ENCODE measurements around the gene CCNY.

The CCNY gene

GRCh38 chr10:35442028-35442427, 105.7 kb downstream of the CCNY start:
- DNase-seq (ENCODE audit: insufficient read length) (no peak), FAIRE-seq (no peak)
- TF ChIP-seq POLR2A (IDR thresholded peaks at IDR 0.05; ENCODE audit: low read depth, low read length) (no peak), TAF1 (IDR thresholded peaks at IDR 0.05; ENCODE audit: borderline replicate concordance, low read depth, low read length) (no peak), POLR2AphosphoS5 (IDR thresholded peaks at IDR 0.05; ENCODE audit: low read depth, low read length) (no peak)

GRCh38 chr10:35442592-35442991, 106.3 kb downstream of the CCNY start:
- no peak for FAIRE-seq
- no peak for TF ChIP-seq POLR2AphosphoS5 (IDR thresholded peaks at IDR 0.05; ENCODE audit: low read depth, low read length)
- no peak for TF ChIP-seq POLR2A (IDR thresholded peaks at IDR 0.05; ENCODE audit: low read depth, low read length)
- no peak for DNase-seq (ENCODE audit: insufficient read length)

- no peak for TF ChIP-seq POLR2A (IDR thresholded peaks at IDR 0.05; ENCODE audit: low read depth, low read length)
- FAIRE-seq (no peak), DNase-seq (ENCODE audit: insufficient read length) (no peak)
Measured at GRCh38 chr10:35443858-35444257, 107.5 kb downstream of the CCNY start.

GRCh38 chr10:35445150-35445884, 109.0 kb downstream of the CCNY start:
- DNase-seq (ENCODE audit: insufficient read length), result no peak
- FAIRE-seq, result no peak
- no peak for TF ChIP-seq POLR2A (IDR thresholded peaks at IDR 0.05; ENCODE audit: low read depth, low read length)
- no peak for TF ChIP-seq POLR2AphosphoS5 (IDR thresholded peaks at IDR 0.05; ENCODE audit: low read depth, low read length)
- no peak for TF ChIP-seq TAF1 (IDR thresholded peaks at IDR 0.05; ENCODE audit: borderline replicate concordance, low read depth, low read length)

DNA sequence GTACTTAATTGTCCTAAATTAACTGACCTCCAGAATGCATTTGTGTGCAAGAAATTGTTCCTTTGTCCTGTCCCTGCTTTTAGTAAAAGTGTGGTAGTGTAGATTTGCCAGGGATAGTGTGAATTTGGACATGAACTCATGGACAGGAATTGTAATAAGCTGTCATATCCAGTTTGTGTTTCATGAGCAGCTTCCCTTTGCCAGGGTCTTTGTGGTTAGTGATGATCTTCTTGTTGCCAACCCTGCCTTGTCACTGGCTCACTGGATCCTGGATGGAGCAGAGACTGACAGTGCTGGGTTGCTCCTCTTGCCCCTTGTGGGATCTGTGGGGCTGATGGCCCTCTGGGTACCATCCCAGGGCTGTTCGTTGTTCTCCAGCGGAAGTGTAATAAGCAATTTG, 110.1 kb downstream of the CCNY start:
- no peak for TF ChIP-seq POLR2AphosphoS5 (IDR thresholded peaks at IDR 0.05; ENCODE audit: low read depth, low read length)
- TF ChIP-seq POLR2A (IDR thresholded peaks at IDR 0.05; ENCODE audit: low read depth, low read length), result no peak
- TF ChIP-seq TAF1 (IDR thresholded peaks at IDR 0.05; ENCODE audit: borderline replicate concordance, low read depth, low read length), result no peak
- no peak for DNase-seq (ENCODE audit: insufficient read length)
- FAIRE-seq, result no peak

DNA sequence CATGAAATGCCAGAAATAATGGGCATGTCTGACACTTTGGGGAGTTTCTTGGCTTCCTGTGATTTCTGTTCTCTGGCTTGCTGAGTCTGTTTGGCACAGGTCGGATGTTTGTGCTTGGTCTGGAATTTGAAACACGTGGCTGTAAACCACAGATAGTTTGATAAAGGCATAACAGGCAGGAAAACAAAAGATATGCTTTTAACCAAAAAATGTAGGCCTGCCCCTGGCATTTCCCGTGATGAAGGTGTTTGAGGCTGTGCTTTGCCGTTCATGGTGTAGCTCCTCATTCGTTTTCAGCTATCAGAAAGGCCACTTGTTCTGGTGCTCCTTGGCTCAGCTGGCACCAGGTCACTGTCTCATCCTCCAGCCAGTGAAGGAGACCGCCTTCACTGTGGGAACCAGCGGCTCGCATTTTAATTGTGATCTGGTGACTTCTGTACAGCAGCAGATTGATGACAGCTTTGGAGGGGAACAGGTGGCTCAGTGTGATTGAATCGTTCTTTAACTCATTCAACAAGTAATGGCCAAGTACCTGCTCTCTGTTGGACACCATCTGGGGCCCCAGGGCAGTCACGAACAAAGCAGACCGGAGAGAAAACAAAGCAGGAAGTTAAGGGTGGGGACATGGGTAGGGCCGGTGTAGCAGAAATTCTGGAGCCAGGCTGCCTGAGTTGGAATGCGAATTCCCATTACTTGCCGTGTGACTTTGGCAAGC, 111.5 kb downstream of the CCNY start:
- DNase-seq (ENCODE audit: insufficient read length), result no peak

DNA sequence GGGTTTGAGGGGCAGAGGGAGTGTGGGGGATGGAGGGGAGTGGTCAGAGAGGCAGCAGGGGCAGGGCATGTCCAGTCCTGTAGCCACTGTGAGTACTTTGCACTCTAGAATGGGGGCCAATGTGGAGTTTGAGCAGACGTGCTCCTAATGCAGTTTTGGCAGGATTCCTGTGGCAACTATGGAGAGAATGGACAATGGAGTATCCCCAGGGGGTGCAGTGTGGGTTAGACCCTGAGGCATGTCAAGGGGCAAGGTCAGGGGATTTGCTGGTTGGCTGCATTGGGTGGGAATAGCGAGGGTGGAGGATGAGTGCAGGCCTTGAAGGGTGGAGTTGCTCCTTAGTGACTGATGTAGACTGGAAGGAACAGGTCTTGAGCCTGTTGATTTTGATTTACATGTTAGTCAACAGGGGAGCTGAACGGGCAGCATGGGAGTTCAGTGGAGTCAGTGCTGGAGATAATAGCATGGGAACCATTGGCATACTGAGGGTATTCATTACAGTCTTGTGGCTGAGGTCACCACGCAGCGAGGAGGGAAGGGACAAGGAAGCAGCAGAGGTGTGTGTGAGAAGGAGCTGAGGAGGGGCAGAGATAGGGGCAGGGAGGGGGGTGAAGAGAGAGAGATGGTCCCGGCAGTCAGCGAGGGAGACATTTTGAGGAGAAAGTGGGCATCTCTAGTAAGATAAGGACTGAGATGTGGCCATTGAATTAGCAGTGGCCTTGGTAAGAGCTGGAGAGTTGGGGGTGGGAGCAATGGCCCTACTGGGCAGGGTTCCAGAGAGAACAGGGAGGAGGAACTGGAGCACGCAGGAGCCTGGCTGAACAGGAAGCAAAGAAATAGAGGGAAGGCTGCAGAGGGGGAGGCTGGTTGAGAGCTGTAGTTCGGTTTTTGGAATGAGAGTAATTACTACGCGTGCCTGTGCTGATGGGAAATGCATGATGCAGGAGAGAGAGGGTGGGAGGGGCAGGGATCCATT, 112.7 kb downstream of the CCNY start:
- DNase-seq (ENCODE audit: insufficient read length) (no peak), FAIRE-seq (no peak)

More for the DNA sequence above, 111.5 kb downstream of the CCNY start:
- FAIRE-seq, result no peak
- TF ChIP-seq TAF1 (IDR thresholded peaks at IDR 0.05; ENCODE audit: borderline replicate concordance, low read depth, low read length), result no peak
- no peak for TF ChIP-seq POLR2A (IDR thresholded peaks at IDR 0.05; ENCODE audit: low read depth, low read length)
- TF ChIP-seq POLR2AphosphoS5 (IDR thresholded peaks at IDR 0.05; ENCODE audit: low read depth, low read length), result no peak

GRCh38 chr10:35449944-35450343, 113.6 kb downstream of the CCNY start:
- FAIRE-seq (no peak), DNase-seq (ENCODE audit: insufficient read length) (no peak)
- TF ChIP-seq POLR2AphosphoS5 (IDR thresholded peaks at IDR 0.05; ENCODE audit: low read depth, low read length) (no peak), TAF1 (IDR thresholded peaks at IDR 0.05; ENCODE audit: borderline replicate concordance, low read depth, low read length) (no peak), POLR2A (IDR thresholded peaks at IDR 0.05; ENCODE audit: low read depth, low read length) (no peak)

More for the DNA sequence above, 112.7 kb downstream of the CCNY start:
- TF ChIP-seq POLR2A (IDR thresholded peaks at IDR 0.05; ENCODE audit: low read depth, low read length), result no peak
- TF ChIP-seq TAF1 (IDR thresholded peaks at IDR 0.05; ENCODE audit: borderline replicate concordance, low read depth, low read length), result no peak
- TF ChIP-seq POLR2AphosphoS5 (IDR thresholded peaks at IDR 0.05; ENCODE audit: low read depth, low read length), result no peak

DNA sequence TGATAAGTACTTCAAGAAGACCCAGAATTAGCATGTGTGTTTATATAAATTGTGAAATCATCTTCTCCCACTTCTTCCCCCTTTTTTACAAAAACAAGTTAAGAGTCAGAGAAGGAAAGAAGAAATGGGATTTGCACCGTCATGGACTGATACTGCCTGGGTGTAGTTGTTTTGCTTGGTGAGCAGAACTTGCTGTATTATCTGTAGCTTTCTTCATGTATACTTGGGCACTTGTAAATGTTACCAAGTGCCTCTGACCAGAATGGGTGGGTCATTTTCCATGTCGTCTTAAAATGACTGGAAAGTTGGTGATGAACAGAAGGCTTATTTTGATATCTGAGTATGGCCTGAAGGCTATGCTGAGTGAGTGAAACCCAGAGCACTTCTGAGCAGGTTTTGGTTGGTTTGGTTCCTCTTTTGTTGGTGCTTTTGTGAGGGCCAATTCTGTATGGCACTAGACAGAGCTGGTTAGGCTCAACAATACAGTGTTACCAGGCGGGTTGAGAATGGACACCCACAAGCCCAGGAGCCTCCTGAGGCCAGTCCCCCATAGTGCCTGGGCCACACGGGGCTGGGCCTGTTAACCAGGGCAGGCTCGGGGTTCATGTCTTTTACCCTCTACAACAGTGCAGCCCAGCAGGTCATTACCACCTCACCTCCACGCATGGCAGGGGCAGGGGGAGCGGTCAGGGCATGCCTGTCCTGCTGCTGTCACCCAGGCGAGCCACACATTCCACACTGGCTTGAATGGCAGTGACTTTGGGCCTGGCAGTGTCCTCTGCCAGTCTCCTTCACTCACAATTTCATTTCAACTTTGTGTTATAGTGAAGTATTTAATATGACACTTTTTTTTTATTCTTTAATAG, 115.1 kb downstream of the CCNY start:
- TF ChIP-seq TAF1 (IDR thresholded peaks at IDR 0.05; ENCODE audit: borderline replicate concordance, low read depth, low read length), result no peak
- no peak for TF ChIP-seq POLR2A (IDR thresholded peaks at IDR 0.05; ENCODE audit: low read depth, low read length)
- no peak for TF ChIP-seq POLR2AphosphoS5 (IDR thresholded peaks at IDR 0.05; ENCODE audit: low read depth, low read length)
- DNase-seq (ENCODE audit: insufficient read length), result peak; percentile 46
- FAIRE-seq, result peak; percentile 79

GRCh38 chr10:35452171-35452570, 115.9 kb downstream of the CCNY start:
- TF ChIP-seq TAF1 (IDR thresholded peaks at IDR 0.05; ENCODE audit: borderline replicate concordance, low read depth, low read length) (no peak), POLR2AphosphoS5 (IDR thresholded peaks at IDR 0.05; ENCODE audit: low read depth, low read length) (no peak), POLR2A (IDR thresholded peaks at IDR 0.05; ENCODE audit: low read depth, low read length) (no peak)
- no peak for FAIRE-seq
- no peak for DNase-seq (ENCODE audit: insufficient read length)
